HG03558 (cell line): ENCODE measurements around the gene JSRP1.

Experiments used
- ATAC-seq: cut with Tn5 transposase; IDR thresholded peaks from one replicate; pipeline ENCODE4 v1.9.1; 2021; ENCODE audit warnings: moderate number of reproducible peaks; ENCODE audit not compliant: unreplicated experiment; ENCODE audit errors: extremely low read depth

JSRP1 gene

DNA sequence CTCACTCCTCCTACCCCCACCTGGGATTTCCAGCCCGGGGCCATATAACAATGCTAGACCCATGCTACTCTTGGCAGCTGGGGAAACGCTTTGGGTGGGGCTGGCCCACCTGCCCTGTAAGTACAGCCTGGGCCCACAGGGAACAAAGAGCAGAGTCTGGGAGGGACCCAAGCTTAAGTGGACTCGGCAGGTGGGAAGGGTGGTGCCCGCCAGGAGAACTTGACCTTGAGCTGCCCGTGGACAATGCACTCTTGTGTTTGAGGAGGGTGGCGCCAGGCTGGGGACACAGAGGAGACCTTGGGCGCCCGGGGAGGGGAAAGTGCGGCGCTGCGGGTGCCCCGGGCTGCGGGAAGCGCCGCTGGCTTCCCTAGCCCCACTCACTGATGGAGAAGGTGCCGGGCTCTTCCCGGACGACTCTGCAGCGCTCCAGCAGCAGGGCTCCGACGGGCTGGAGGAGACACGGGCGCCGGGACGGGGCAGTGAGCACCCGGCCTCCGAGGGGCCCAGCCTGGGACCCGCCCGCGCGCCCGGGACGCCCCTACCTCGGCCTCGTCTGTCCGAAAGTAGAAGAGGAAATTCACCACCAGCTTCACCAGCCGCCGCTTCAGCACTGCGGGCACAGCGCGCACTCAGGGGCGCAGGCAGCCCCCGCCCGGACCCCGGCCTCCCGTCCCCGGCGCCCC, 20.7 kb downstream of the JSRP1 start:
- no peak for ATAC-seq

DNA sequence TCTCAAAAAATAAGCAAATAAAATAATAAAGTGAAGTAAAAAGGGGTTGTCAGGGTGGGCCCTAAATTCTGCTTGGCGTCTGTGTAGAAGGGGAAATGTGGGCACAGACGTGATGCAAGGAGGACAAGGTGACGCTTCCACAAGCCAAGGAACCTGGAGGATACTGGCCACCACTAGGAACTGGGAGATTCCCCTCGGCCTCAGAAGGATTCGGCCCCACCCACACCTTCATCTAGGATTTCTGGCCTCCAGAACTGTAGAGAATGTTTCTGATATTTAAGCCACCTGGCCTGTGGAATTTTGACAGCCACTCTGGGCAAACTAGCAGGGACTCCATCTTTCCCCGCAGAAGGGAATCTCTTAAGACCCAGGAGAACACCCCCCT, 21.2 kb downstream of the JSRP1 start:
- no peak for ATAC-seq

DNA sequence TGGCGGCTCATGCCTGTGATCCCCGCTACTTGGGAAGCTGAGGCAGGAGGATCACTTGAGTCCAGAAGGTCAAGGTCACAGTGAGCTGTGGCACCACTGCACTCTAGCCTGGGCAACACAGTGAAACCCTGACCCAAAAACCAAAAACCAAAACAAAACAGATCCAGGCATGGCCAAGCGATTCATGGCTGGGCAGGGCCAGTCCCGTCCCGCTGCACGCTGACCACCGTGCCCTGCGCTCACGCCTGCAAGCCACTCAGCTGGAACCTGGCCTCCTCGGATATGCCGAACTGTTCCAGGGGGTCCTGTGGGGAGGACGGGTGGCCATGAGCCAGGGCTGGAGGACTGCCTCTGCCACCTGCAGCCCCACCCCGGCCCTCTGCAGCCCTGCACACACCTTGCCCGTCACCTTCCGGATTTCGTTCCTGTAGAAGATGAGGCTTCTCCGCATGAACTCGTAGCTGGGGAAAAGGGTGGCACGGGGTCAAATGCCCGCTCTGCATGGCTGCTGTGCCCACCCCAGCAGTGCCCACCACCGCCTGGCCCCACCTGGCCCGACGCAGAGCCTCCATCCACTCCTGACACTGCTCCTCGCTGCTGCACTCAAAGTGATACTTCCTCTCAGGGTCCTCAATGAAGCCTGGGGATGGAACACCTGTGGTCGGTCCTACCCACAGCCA, 22.5 kb downstream of the JSRP1 start:
- ATAC-seq, result no peak

DNA sequence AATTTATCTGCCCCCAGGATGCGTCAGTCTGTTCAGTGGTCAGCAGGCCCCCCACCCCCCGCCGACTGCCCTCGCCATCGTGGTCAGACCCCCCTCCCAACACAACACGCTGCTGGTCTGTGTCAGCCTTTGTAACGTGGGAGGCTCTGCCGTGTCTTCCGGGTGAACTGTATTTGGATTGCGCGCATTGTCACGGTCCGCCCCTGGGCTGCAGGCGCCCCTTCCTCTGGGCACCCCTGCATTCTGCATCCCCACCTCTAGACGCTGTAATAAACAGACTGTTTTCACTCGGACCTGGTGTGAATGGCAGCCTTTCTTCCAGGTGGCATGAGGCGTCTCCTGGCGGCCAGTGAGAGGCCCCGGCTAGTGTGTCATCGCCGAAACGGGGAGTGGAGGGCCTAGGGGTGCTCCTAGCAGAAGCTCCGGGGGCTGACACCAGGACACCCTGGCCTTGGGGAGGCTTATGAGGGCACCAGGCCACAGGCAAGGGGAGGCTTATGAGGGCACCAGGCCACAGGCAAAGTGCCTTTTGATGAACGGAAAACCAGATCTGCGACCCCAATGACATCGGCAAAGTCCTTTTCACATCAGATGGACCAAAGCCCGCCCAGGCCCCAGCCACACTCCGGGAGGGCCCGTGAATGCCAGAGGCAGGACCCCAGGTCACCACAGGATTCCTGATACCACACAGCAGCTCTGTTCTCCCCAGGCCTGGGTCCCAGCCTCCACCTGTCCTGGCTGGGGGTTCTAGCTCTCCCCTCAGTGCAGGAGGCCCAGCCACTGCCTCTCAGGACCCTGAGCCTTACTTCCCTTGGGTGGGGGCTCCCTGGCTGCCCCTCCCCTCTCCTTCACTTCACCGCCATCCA, 23.7 kb downstream of the JSRP1 start:
- ATAC-seq, result no peak

DNA sequence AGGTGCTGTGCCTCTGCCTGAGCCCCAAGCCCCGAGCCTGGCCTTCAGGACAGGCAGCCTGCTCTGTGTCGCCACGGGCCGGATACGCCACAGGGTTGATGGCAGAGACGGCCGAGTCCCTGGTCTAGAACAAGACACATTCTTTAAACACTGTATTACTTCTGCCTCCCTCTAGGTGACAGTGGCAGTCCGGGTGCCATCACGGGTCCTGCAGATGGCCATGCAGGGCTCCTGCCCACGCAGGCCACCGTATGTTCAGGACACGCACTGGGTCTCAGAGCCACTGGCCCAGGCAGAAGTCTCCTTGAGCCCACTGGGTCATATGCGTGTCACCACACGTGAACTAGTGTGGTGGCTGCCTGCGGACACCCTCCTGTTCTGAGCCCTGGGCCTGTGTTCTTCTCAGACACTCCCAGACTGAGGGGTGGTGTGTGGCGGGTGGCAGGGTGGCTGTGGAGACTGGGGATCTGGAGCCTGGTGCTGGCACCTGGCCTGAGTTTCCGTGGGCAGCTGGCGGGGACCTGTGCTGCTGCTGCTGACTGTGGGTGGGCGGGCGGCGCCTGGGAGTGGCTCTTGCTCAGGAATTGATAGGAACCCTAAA, 24.5 kb downstream of the JSRP1 start:
- no peak for ATAC-seq

DNA sequence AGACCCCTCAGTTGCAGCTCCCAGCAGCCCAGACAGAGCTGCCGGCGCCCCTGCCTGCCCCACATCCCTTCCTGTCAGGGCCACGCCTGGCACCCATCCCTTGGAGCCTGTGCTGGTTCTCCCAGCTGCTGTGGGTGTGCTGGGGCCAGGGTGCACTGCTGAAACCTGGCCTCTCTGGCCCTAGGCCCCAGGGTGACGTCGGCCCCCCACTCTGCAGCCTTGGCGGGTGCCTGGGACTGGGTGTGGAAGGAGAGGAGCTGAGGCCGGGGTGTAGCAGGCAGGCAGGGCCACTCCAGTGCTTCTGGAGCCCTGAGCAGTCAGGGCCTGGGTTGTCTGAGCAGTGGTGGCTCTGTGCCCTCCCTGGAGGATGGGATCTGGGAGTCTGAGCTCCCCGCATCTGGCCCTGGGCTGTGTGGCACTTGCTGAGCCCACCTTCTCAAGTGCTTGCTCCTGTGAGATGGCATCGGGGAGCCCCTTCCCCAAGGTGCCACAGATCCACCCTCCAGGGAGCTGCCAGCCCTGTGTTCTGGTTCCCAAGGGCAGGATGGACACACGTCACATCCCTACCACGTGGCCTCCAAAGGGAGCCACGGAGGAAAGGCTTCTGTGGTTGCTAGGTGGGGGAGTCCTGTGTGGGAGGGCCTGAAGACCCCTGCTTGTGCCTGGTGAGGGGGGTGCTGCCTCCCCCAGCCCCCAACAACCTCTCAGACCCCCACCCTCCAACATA, 25.2 kb downstream of the JSRP1 start:
- no peak for ATAC-seq

DNA sequence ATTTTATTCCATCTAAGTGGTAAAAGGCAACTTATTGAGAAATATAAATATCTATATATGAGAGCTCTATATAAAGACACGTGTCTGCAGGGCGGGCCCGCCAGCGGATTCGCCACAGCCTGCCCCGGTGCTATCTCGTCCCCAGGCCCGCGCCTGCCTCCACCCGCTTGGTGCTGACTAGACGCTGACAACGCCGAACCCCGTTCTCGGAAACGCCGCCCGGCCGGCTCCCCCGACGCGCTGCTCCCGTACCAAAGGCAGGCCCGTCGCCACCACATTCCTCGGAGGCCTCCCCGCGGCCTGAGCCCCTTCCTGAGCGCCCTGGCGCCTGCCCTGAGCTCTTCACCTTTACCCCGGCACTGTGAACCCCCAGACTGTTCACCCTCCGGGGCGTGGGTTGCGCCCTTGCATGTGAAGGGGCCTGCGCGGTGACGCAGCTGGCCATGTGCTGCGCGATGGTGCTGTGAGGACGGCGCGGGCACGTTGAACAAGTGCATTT, 26.1 kb downstream of the JSRP1 start:
- ATAC-seq, result no peak

DNA sequence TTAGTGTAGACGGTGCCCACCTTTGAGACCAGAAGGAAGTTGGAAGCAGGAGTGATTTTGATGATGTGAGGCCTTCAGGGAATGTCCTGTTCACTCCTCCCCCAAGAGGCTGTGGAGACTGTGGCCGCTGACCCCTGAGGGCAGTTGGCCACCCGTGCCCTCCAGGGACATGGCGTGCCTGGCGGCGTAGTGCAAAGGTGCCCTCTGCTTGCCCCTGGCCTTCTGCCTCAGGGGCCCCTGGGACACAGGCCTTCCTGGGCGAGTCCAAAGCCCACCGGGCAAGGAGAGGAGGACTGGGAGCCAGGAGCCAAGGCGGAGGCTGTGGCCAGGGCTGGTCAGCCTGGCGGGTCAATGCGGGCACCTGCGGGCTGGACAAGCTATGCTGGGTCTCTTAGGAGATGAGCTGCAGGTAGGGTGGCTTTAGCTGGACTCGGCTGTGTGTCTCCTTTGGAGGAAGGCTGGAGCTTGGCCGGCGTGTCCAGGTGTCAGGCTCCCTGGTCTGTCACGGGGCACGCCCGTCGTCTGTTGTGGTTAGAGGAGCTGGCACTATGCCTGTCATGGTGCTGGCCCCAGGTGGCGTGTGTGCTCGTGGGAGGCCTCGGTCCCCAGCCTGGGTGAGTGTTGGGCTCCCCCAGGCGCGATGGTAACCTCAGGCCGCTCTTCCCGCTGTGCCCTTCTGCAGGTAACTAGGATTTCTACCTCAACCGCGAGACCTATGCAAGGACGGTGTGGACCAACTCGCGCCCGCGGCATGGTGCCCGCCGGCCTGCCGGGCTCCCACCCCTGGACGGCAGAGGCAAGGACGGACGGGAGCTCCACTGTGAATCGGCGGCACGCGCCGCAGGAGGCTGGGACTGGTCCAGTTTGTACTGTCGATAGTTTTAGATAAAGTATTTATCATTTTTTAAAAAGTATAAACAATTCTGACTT, 26.8 kb downstream of the JSRP1 start:
- ATAC-seq, result no peak

DNA sequence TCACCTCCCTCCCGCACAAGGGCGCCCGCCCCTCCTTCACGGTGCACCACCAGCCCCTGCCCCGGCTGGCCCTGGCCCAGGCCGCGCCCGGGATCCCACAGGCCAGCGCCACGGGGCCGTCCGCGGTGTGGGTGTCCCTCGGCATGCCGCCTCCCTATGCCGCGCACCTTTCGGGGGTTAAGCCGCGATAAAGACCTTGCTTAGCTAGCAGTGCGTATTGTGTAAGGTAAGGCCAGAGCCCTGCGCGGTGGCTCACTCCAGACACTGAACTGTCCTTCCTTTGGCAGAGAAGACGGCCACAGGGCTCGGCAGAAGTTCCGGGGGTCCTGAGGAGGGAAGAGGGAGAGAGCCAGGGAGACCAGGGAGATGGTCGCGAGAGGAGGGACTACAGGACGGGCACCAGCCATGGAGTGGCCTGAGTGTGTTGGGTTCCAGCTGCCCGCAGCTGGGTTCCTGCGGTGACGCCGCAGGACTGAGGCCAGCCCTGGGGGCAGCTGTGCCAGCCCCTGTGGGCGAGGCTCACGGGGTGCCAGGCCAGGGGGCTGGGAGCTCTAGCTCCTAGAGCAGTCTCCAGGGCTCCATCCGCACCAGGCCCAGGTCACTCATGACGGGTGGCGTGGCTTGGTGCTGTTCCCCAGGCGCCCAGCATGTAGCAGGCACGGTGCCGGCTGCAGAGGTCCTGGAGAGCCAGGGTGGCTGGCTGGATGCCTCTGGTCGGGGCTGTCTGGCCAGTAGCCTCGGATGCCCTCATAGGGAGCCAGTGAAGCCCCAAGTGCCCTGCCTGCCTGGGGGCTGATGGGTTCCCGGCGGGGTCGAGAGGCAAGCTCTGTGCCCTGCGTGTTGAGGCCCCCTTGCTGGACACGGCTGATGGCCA, 27.8 kb downstream of the JSRP1 start:
- ATAC-seq, result no peak

DNA sequence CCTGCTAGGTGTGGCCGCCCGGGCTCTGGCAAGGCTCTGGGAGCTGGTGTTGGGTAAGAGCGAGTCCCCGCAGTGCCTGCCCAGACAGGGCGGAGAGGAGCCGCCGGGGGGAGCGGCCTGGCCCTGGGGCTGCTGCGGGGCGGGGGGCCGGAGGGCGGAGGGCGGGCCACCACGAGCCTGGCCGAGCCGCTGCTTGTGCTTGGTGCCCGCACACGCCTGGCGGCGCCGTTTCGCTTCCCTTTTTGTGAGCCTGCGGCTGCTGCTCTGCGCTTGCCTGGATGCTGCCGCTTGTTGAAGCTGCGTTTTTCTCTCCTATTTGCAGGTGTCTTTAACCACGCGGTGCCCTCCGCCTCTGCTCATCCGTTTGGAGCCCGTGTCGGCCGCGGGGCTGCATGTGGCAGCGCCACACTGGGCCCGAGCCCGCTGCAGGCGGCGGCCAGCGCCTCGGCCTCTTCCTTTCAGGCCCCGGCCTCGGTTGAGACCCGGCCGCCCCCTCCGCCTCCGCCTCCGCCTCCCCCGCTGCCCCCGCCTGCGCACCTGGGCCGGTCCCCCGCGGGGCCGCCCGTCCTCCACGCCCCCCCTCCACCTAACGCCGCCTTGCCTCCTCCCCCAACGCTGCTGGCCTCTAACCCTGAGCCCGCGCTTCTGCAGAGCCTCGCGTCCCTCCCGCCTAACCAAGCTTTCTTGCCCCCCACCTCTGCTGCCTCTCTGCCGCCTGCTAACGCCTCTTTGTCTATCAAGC, 28.6 kb downstream of the JSRP1 start:
- ATAC-seq, result no peak

DNA sequence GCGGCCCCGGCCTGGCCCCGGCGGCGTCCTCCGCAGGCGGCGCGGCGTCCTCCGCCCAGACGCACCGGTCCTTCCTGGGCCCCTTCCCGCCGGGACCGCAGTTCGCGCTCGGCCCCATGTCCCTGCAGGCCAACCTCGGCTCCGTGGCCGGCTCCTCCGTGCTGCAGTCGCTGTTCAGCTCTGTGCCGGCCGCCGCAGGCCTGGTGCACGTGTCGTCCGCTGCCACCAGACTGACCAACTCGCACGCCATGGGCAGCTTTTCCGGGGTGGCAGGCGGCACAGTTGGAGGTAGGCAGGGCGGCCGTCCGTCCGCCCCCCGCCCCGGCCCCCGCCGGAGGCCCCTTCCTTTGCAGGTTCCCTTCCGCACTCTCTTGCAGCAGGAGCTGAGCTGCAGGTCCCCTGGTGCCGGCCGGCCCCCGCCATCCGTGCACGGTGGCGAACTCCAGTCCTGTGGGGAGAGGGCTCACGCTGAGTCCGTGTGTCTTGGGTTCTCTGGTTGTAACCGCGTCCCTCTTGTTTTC, 29.3 kb downstream of the JSRP1 start:
- no peak for ATAC-seq

DNA sequence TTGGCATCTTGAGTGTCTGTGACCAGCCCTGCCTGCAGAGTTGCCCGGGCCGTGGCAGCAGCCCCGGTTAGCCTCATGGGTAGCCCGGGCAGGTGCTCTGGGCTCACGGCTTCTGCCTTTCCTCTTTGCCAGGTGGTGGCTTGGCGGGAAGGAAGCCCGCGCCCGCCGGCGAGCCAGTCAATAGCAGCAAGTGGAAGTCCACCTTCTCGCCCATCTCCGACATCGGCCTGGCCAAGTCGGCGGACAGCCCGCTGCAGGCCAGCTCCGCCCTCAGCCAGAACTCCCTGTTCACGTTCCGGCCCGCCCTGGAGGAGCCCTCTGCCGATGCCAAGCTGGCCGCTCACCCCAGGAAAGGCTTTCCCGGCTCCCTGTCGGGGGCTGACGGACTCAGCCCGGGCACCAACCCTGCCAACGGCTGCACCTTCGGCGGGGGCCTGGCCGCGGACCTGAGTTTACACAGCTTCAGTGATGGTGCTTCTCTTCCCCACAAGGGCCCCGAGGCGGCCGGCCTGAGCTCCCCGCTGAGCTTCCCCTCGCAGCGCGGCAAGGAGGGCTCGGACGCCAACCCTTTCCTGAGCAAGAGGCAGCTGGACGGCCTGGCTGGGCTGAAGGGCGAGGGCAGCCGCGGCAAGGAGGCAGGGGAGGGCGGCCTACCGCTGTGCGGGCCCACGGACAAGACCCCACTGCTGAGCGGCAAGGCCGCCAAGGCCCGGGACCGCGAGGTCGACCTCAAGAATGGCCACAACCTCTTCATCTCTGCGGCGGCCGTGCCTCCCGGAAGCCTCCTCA, 30.0 kb downstream of the JSRP1 start:
- no peak for ATAC-seq

DNA sequence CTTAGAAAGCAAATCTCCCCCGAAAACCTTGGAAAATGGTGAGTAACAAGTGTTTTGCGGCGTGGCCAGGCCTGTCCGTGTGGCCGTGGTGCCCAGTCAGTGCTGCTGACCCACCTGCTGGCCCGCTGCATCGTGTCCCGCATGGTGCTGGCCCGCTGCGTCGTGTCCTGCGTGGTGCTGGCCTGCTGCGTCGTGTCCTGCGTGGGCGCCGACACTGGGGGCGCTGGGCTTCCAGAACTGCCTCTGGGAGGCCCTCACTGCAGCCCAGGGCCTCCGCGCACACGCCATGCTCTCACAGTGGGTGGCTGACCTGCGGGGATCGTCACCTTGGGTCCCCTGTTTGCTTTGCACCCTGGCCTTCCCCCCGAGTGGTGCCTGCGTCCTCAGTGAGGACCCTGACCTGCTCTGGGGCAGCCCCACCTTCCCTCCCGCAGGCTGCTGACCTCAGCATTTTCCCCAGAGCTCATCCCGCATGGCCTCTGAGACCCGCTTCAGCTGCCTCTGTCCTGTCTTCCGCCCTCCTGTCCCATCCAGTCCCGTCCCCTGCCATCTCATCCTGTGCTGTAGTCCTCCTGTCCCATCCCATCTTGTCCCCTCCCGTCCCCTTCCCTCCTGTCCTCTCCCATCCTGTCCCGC, 30.7 kb downstream of the JSRP1 start:
- ATAC-seq, result no peak

DNA sequence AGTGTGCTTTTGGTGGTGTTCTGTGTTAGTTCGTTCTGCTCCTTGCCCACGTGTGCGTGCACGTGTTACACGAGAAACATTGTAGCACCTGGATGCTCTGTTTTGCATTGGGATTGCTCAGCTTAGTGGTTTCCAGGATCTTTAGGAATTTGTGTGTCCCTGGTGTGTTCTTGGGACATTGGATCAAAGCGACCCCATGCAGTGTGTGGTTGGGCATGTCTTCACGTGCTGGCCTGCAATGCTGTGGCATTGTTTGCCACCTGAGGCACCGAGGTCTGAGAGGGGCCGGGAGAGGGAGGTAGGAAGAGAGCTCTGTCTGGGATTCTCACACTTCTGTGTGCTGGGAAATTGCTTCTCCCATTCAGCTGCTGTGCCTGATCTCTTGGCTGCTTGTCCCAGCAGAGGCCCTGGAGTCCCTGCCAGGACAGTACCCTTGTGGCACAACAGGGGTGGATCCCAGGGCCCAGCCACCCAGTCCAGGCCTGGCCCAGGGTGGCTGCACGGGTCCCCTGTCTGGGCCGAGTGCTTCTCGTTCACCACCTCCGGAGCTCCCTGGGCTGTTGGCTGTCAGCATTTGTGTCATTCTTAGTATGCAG, 31.4 kb downstream of the JSRP1 start:
- no peak for ATAC-seq

DNA sequence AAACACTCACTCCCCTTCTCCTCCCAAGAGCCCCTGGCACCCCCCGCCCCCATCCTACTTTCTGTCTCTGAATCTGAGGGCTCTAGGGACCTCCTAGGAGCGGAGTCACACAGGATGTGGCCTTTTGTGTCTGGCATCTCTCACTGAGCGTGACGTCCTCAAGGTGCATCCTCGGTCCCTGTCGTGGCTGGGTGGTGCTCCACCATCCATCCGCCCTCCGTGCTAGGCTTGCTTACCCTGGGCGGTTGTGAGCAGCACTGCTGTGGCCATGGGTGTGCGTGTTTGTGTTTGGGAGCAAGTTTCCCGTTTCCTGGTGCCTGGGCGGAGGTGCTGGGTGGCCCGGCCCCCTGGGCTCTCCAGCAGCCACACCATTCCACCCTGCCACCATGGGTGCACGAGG, 32.3 kb downstream of the JSRP1 start:
- no peak for ATAC-seq

DNA sequence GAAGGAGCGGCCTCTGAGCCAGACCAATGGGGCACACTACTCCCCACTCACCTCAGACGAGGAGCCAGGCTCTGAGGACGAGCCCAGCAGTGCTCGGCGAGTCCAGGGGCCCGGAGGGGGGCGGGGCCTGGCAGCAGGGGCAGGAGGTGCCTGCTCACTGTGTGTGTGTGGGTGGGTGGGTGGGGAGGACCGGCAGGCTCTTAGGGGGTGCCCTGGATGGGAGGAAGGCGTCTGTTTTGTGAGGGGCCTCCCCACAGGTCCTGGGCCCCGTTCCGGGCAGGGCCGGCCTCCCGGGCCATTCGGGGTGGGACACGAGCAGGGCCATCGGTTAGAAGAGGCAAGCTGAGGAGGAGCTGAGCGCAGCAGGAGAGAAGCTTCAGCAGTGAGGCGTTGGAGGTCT, 32.8 kb downstream of the JSRP1 start:
- ATAC-seq, result no peak
